ENCODE measurements around the gene TTLL4.

Gene TTLL4

GRCh38 chr2:218792433-218792832 lies 81.8 kb downstream of the TTLL4 start:
- no peak for DNase-seq

- no peak for DNase-seq
Measured at GRCh38 chr2:218796691-218797090, 86.1 kb downstream of the TTLL4 start.

- no peak for DNase-seq
Measured at GRCh38 chr2:218798767-218799504, 88.3 kb downstream of the TTLL4 start.

GRCh38 chr2:218799990-218800389 lies 89.4 kb downstream of the TTLL4 start:
- no peak for DNase-seq

- no peak for DNase-seq
Measured at GRCh38 chr2:218802386-218802994, 91.9 kb downstream of the TTLL4 start.

- no peak for DNase-seq
Measured at GRCh38 chr2:218804817-218805216, 94.2 kb downstream of the TTLL4 start.
